ENCODE results near the gene SPAG16.
"Not testable (repeated sequence)": the region's sequence is repeated elsewhere in the genome, so short reads cannot be mapped to it uniquely, and the experiment has no call there.

SPAG16 gene

GRCh38 chr2:213644926-213645325 is 360.7 kb downstream of the SPAG16 start:
- in situ Hi-C loops (cut with HindIII; ENCODE audit: low pct_ligation_motif_present, low pct_unique_long_range_greater_than_20kb, low sequenced_read_pairs): no loop called here
- DNase-seq: no peak

- in situ Hi-C loops (cut with HindIII; ENCODE audit: low pct_ligation_motif_present, low pct_unique_long_range_greater_than_20kb, low sequenced_read_pairs): no loop called here
Measured at GRCh38 chr2:213649176-213649575, 364.9 kb downstream of the SPAG16 start.

GRCh38 chr2:213664817-213665216 is 380.6 kb downstream of the SPAG16 start:
- in situ Hi-C loops (cut with HindIII; ENCODE audit: low pct_ligation_motif_present, low pct_unique_long_range_greater_than_20kb, low sequenced_read_pairs): no loop called here

More at GRCh38 chr2:213649176-213649575, 364.9 kb downstream of the SPAG16 start:
- no peak for DNase-seq

GRCh38 chr2:213669657-213670056 is 385.4 kb downstream of the SPAG16 start:
- no peak for DNase-seq
- in situ Hi-C loops (cut with HindIII; ENCODE audit: low pct_ligation_motif_present, low pct_unique_long_range_greater_than_20kb, low sequenced_read_pairs): no loop called here

More at GRCh38 chr2:213664817-213665216, 380.6 kb downstream of the SPAG16 start:
- DNase-seq: no peak

GRCh38 chr2:213678437-213679218 is 394.4 kb downstream of the SPAG16 start:
- in situ Hi-C loops (cut with HindIII; ENCODE audit: low pct_ligation_motif_present, low pct_unique_long_range_greater_than_20kb, low sequenced_read_pairs): no loop called here
- no peak for DNase-seq

- DNase-seq: no peak
- in situ Hi-C loops (cut with HindIII; ENCODE audit: low pct_ligation_motif_present, low pct_unique_long_range_greater_than_20kb, low sequenced_read_pairs): no loop called here
Measured at GRCh38 chr2:213679894-213680293, 395.6 kb downstream of the SPAG16 start.

- in situ Hi-C loops (cut with HindIII; ENCODE audit: low pct_ligation_motif_present, low pct_unique_long_range_greater_than_20kb, low sequenced_read_pairs): no loop called here
- no peak for DNase-seq
Measured at GRCh38 chr2:213682276-213682675, 398.0 kb downstream of the SPAG16 start.

GRCh38 chr2:213688133-213688532 is 403.9 kb downstream of the SPAG16 start:
- no peak for DNase-seq
- in situ Hi-C loops (cut with HindIII; ENCODE audit: low pct_ligation_motif_present, low pct_unique_long_range_greater_than_20kb, low sequenced_read_pairs): no loop called here

- in situ Hi-C loops (cut with HindIII; ENCODE audit: low pct_ligation_motif_present, low pct_unique_long_range_greater_than_20kb, low sequenced_read_pairs); DNase-seq: not testable (repeated sequence)
Measured at GRCh38 chr2:213688825-213689224, 404.6 kb downstream of the SPAG16 start.

GRCh38 chr2:213689585-213689984 is 405.3 kb downstream of the SPAG16 start:
- in situ Hi-C loops (cut with HindIII; ENCODE audit: low pct_ligation_motif_present, low pct_unique_long_range_greater_than_20kb, low sequenced_read_pairs): no loop called here

GRCh38 chr2:213691351-213691750 is 407.1 kb downstream of the SPAG16 start:
- in situ Hi-C loops (cut with HindIII; ENCODE audit: low pct_ligation_motif_present, low pct_unique_long_range_greater_than_20kb, low sequenced_read_pairs): no loop called here
- DNase-seq: no peak

More at GRCh38 chr2:213689585-213689984, 405.3 kb downstream of the SPAG16 start:
- DNase-seq: no peak

GRCh38 chr2:213696442-213696841 is 412.2 kb downstream of the SPAG16 start:
- in situ Hi-C loops (cut with HindIII; ENCODE audit: low pct_ligation_motif_present, low pct_unique_long_range_greater_than_20kb, low sequenced_read_pairs): no loop called here

GRCh38 chr2:213701365-213701764 is 417.1 kb downstream of the SPAG16 start:
- DNase-seq; in situ Hi-C loops (cut with HindIII; ENCODE audit: low pct_ligation_motif_present, low pct_unique_long_range_greater_than_20kb, low sequenced_read_pairs): not testable (repeated sequence)

More at GRCh38 chr2:213696442-213696841, 412.2 kb downstream of the SPAG16 start:
- DNase-seq: no peak

GRCh38 chr2:213703406-213704098 is 419.3 kb downstream of the SPAG16 start:
- in situ Hi-C loops (cut with HindIII; ENCODE audit: low pct_ligation_motif_present, low pct_unique_long_range_greater_than_20kb, low sequenced_read_pairs): no loop called here
- DNase-seq: no peak

- DNase-seq: no peak
- in situ Hi-C loops (cut with HindIII; ENCODE audit: low pct_ligation_motif_present, low pct_unique_long_range_greater_than_20kb, low sequenced_read_pairs): no loop called here
Measured at GRCh38 chr2:213710164-213710563, 425.9 kb downstream of the SPAG16 start.

GRCh38 chr2:213718411-213718810 is 434.1 kb downstream of the SPAG16 start:
- DNase-seq; in situ Hi-C loops (cut with HindIII; ENCODE audit: low pct_ligation_motif_present, low pct_unique_long_range_greater_than_20kb, low sequenced_read_pairs): not testable (repeated sequence)

GRCh38 chr2:213722565-213722964 is 438.3 kb downstream of the SPAG16 start:
- in situ Hi-C loops (cut with HindIII; ENCODE audit: low pct_ligation_motif_present, low pct_unique_long_range_greater_than_20kb, low sequenced_read_pairs): no loop called here
- no peak for DNase-seq

- no peak for DNase-seq
- in situ Hi-C loops (cut with HindIII; ENCODE audit: low pct_ligation_motif_present, low pct_unique_long_range_greater_than_20kb, low sequenced_read_pairs): no loop called here
Measured at GRCh38 chr2:213723041-213723560, 438.8 kb downstream of the SPAG16 start.

GRCh38 chr2:213723707-213724106 is 439.4 kb downstream of the SPAG16 start:
- in situ Hi-C loops (cut with HindIII; ENCODE audit: low pct_ligation_motif_present, low pct_unique_long_range_greater_than_20kb, low sequenced_read_pairs): no loop called here
- no peak for DNase-seq

All from ACHN (cell line).